ENCODE measurements around the gene CXXC1.

DNA sequence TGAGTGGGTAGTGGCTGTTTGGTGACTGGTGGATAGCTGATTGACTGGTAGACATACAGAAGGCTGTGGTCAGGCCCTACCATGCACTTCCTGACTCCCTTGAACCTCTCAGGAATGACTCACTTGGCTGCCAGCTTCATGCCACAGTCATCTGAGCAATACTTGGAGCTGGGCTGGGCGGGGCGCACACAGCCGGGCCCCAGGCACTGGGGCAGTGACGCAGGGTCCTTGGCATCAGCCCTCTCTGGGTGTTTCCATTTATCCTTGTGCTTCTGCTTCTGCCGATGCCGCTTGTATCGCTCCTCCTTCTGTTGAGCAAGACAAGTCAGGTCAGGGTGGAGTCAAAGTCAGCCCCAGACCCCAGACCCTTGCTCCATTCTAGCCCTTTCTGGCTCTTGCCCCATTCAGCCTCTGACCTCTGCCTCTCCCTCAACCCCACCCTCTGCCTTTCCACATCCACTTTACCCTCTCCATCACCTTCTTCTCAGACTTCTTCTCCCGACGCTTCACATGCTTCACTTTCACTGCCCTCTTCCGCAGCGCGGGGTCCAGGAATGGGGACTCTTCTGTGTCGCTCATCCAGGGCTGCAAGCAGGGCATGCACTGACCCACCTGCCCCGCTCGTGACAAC lies 3.1 kb downstream of the CXXC1 start:
- TF ChIP-seq, protein P1, sequence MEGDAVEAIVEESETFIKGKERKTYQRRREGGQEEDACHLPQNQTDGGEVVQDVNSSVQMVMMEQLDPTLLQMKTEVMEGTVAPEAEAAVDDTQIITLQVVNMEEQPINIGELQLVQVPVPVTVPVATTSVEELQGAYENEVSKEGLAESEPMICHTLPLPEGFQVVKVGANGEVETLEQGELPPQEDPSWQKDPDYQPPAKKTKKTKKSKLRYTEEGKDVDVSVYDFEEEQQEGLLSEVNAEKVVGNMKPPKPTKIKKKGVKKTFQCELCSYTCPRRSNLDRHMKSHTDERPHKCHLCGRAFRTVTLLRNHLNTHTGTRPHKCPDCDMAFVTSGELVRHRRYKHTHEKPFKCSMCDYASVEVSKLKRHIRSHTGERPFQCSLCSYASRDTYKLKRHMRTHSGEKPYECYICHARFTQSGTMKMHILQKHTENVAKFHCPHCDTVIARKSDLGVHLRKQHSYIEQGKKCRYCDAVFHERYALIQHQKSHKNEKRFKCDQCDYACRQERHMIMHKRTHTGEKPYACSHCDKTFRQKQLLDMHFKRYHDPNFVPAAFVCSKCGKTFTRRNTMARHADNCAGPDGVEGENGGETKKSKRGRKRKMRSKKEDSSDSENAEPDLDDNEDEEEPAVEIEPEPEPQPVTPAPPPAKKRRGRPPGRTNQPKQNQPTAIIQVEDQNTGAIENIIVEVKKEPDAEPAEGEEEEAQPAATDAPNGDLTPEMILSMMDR (IDR thresholded peaks at IDR 0.05) = no peak
- no peak for TF ChIP-seq EZH2 (IDR thresholded peaks at IDR 0.05)
- no peak for TF ChIP-seq EZH2phosphoT487 (IDR thresholded peaks at IDR 0.05)
